Measurements from ENCODE around the gene CBFA2T2. TPM values are rescaled to one million over a fixed set of nuclear protein-coding genes. Genes with fewer than 3 reads are reported as not detected.
A peak's percentile ranks its signal among the peaks of the same experiment; 100 is the strongest.

Gene CBFA2T2
- total and polyA plus RNA-seq, 2 donors (not counting 1 experiment from before 2014, with no cell fraction given), result 26.9 to 30.0 TPM

DNA sequence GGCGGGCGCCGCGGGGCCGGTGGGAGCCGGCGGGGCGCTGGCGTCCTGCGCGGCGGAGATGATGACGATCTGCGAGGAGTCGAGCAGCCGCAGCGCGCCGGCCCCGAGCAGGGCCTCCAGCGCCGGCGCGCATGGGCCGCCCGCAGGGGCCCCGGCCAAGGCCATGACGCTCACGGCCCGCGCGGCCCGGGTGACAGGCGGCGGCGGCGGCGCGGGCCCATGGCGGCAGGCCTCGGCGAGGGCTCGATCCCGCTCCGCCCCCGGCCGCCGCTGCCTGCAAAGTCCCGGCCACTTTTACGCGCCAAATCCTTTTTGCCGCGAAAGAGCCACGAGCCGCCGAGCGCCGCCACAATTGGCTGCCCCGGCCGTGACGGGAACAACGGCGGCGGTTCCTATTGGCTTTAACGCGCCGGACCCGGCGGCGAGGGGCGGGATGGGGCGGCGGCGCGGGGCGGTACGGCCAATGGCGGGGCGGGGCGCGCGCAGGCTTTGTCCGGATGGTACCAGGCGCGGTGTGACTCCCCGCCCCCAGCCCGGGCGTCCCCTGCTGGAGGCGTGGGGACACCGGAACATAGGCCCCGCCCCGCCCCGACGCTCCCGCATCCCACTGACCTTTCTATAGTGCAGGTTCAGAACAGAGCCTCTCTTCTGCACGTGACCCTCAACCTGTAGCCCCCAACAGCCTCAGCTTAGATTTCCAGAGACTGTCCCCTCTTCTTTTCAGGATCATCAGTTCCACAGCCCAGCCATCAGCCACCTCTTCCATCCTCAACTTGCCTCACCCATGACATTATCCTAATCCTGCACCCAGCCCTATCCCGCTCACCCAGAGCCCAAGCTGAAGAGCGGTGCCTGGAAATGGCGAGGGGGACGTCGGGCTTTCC is 196.4 kb downstream of the CBFA2T2 start, which contains the start of gene E2F1:
Gene E2F1, minus strand, starts transcription at position 286 of the 884 bp plus-strand sequence. Its CDS starts 121 bp downstream, at position 165.
- peak within 1 kb of the TSS; percentile 50 to 65 for H3K27ac ChIP-seq (ENCODE audit: low read length in 2 of 2)
- peak within 1 kb of the TSS; percentile 42 for H3K9ac ChIP-seq (ENCODE audit: low read length)
- H3K4me3 ChIP-seq (ENCODE audit: control extremely low read depth in 1 of 5, extremely low read depth in 1 of 5, insufficient read depth in 1 of 5, low read depth in 2 of 5, low read length in 4 of 5), result peak within 1 kb of the TSS; percentile 28 to 56 (median 47)
- Mint-ChIP-seq H3K27ac (peak within 1 kb of the TSS; percentile 89), H3K27me3 (no peaks in the 10 kb centered on the region), H3K9me3 (ENCODE audit: insufficient read depth) (no peaks in the 10 kb centered on the region), H3K4me1 (peaks cover 27% of the 10 kb centered on the region), H3K4me3 (peak within 1 kb of the TSS; percentile 92)
- intact Hi-C loops (cut with micrococcal nuclease), result loop anchor here (1.0 kb wide), 6 partner anchors 12 to 277 kb away; partner anchors contain the start of genes ACTL10, CHMP4B, NECAB3 and PXMP4
- H3K4me2 ChIP-seq (replicated peaks; ENCODE audit: low read depth, low read length, poor library complexity, severe bottlenecking), result peak within 1 kb of the TSS; percentile 96
- H3K79me2 ChIP-seq (ENCODE audit: control insufficient read depth, insufficient read depth, low read length), result no peaks in the 10 kb centered on the region
- H4K20me1 ChIP-seq (ENCODE audit: control insufficient read depth, insufficient read depth, low read length, poor library complexity, severe bottlenecking), result no peaks in the 10 kb centered on the region
- TF ChIP-seq EZH2 (IDR thresholded peaks at IDR 0.05; ENCODE audit: borderline replicate concordance, insufficient read depth, low read depth, low read length, poor library complexity, severe bottlenecking), result no peak
- TF ChIP-seq, protein P1, sequence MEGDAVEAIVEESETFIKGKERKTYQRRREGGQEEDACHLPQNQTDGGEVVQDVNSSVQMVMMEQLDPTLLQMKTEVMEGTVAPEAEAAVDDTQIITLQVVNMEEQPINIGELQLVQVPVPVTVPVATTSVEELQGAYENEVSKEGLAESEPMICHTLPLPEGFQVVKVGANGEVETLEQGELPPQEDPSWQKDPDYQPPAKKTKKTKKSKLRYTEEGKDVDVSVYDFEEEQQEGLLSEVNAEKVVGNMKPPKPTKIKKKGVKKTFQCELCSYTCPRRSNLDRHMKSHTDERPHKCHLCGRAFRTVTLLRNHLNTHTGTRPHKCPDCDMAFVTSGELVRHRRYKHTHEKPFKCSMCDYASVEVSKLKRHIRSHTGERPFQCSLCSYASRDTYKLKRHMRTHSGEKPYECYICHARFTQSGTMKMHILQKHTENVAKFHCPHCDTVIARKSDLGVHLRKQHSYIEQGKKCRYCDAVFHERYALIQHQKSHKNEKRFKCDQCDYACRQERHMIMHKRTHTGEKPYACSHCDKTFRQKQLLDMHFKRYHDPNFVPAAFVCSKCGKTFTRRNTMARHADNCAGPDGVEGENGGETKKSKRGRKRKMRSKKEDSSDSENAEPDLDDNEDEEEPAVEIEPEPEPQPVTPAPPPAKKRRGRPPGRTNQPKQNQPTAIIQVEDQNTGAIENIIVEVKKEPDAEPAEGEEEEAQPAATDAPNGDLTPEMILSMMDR (IDR thresholded peaks at IDR 0.05), result peak; percentile 33
- H2AFZ ChIP-seq (ENCODE audit: insufficient read depth, low read depth, low read length, poor library complexity, severe bottlenecking), result peak within 1 kb of the TSS; percentile 76
- peaks cover 16 to 22% of the 10 kb centered on the region in 2 donors for H3K4me1 ChIP-seq (ENCODE audit: control insufficient read depth in 2 of 2, insufficient read depth in 2 of 2, low read length in 2 of 2)
- DNase-seq, result peak; percentile 95
- peak; percentile 96 for ATAC-seq (ENCODE audit: low read depth)
- no peaks in the 10 kb centered on the region for H3K36me3 ChIP-seq (replicated peaks in 1 of 2; ENCODE audit: control extremely low read depth in 1 of 2, control insufficient read depth in 1 of 2, extremely low read depth in 1 of 2, insufficient read depth in 2 of 2, low read length in 1 of 2)
- H3K27me3 ChIP-seq (replicated peaks in 1 of 4; ENCODE audit: control extremely low read depth in 1 of 4, control insufficient read depth in 3 of 4, insufficient read depth in 4 of 4, low read length in 3 of 4), result no peaks in the 10 kb centered on the region
- 2% methylated on average over 101 of the region's 101 CpGs for WGBS (ENCODE audit: insufficient coverage)
- ChIA-PET POLR2A (interaction anchor here (1.1 to 1.5 kb wide), 2 partner anchors 20 to 45 kb away, joined by 3 to 4 read pairs; partner anchors contain the start of genes ACTL10 and ZNF341), CTCF (interaction anchor here (0.5 to 1.8 kb wide), 8 partner anchors 18 to 1008 kb away, joined by 3 to 7 read pairs (median 4); partner anchors contain the start of genes ACTL10 and PXMP4)
- H3K9me3 ChIP-seq (ENCODE audit: control extremely low read depth in 1 of 3, control insufficient read depth in 2 of 3, insufficient read depth in 1 of 3, low read length in 2 of 3), result no peaks in the 10 kb centered on the region

All from B cell (primary cell).